Posterior vena cava (tissue), 2 donors: ENCODE data around the gene TFCP2L1. TPM values are rescaled to one million over a fixed set of nuclear protein-coding genes. Genes with fewer than 3 reads are reported as not detected.
"Not testable (repeated sequence)": the region's sequence is repeated elsewhere in the genome, so short reads cannot be mapped to it uniquely, and the experiment has no call there.

Experiments
- DNase-seq: peaks from one replicate; pipeline ENCODE4 v3.0.0-alpha.2; 2020; ENCODE audit warnings: low spot score
- intact Hi-C, 2 donors: fragments of 100-400 bp; cut with DNase I; formaldehyde crosslinking; loops; one replicate each; pipeline versions ENCODE4 v1.14.1 to v1.14.2; 2022 to 2023
- total RNA-seq, 2 donors: library from RNA; stranded (reverse); fragmentation: NEBNext Ultra II Directional; extraction: Animal tissue kit (Norgen Biotek cat#: 25700); gene quantifications; one replicate each; pipeline ENCODE4 v1.2.1, GENCODE V29; 2021
- donor health status: DM: yes; HTN: yes; CAD: no.
- donor health status: DM: yes; HTN: yes; CAD: no.

TFCP2L1 gene
- total RNA-seq, 2 donors from 2014 or later = 0.29 to 2.3 TPM

GRCh38 chr2:121298476-121298875 lies 13.5 kb upstream of the TFCP2L1 start:
- DNase-seq = no peak
- intact Hi-C loops = no loop called here

GRCh38 chr2:121297866-121298265 lies 12.9 kb upstream of the TFCP2L1 start:
- intact Hi-C loops = not testable (repeated sequence)

GRCh38 chr2:121297217-121297830 lies 12.3 kb upstream of the TFCP2L1 start:
- intact Hi-C loops = no loop called here
- no peak for DNase-seq

More at GRCh38 chr2:121297866-121298265, 12.9 kb upstream of the TFCP2L1 start:
- not testable (repeated sequence) for DNase-seq

- intact Hi-C loops = no loop called here
- no peak for DNase-seq
Measured at GRCh38 chr2:121295911-121296650, 11.1 kb upstream of the TFCP2L1 start.

GRCh38 chr2:121294881-121295840 lies 10.2 kb upstream of the TFCP2L1 start:
- no peak for DNase-seq
- intact Hi-C loops = no loop called here

GRCh38 chr2:121293450-121294325 lies 8.7 kb upstream of the TFCP2L1 start:
- intact Hi-C loops = no loop called here

GRCh38 chr2:121291251-121291580 lies 6.2 kb upstream of the TFCP2L1 start:
- intact Hi-C loops = no loop called here
- no peak for DNase-seq

More at GRCh38 chr2:121293450-121294325, 8.7 kb upstream of the TFCP2L1 start:
- no peak for DNase-seq

GRCh38 chr2:121289271-121289670 lies 4.3 kb upstream of the TFCP2L1 start:
- DNase-seq = no peak
- intact Hi-C loops = no loop called here

- no peak for DNase-seq
- intact Hi-C loops = no loop called here
Measured at GRCh38 chr2:121288454-121289231, 3.6 kb upstream of the TFCP2L1 start.

GRCh38 chr2:121287956-121288355 lies 3.0 kb upstream of the TFCP2L1 start:
- no peak for DNase-seq
- intact Hi-C loops = no loop called here

GRCh38 chr2:121287146-121287798 lies 2.3 kb upstream of the TFCP2L1 start:
- intact Hi-C loops = no loop called here
- DNase-seq = no peak

- intact Hi-C loops = no loop called here
- DNase-seq = no peak
Measured at GRCh38 chr2:121286506-121286905, 1.5 kb upstream of the TFCP2L1 start.

- intact Hi-C loops = no loop called here
- no peak for DNase-seq
Measured at GRCh38 chr2:121285926-121286325, 924 bp upstream of the TFCP2L1 start.

- intact Hi-C loops = no loop called here
- no peak for DNase-seq
Measured at GRCh38 chr2:121283670-121284462, 1.1 kb downstream of the TFCP2L1 start.

GRCh38 chr2:121282800-121283385 lies 2.1 kb downstream of the TFCP2L1 start:
- intact Hi-C loops = no loop called here
- DNase-seq = no peak

- intact Hi-C loops = no loop called here
- no peak for DNase-seq
Measured at GRCh38 chr2:121281694-121282093, 3.3 kb downstream of the TFCP2L1 start.

- no peak for DNase-seq
- intact Hi-C loops = no loop called here
Measured at GRCh38 chr2:121281107-121281506, 3.9 kb downstream of the TFCP2L1 start.
